Adipose tissue (tissue), 3 donors: ENCODE results near the gene POLR2B. TPM values are rescaled to one million over a fixed set of nuclear protein-coding genes. Genes with fewer than 3 reads are reported as not detected.
A peak's percentile ranks its signal among the peaks of the same experiment; 100 is the strongest.

Source experiments
- H3K27ac ChIP-seq: one replicate; pipeline ENCODE4 v1.5.1; 2013; ENCODE audit warnings: low read depth, low read length
- WGBS, 3 donors: extraction: QIAGEN DNeasy Blood & Tissue Kit; methylation state at CpG; one replicate each; pipeline ENCODE4 v1.1.7; 2013; 5-methylcytosine and 5-hydroxymethylcytosine counted together
- polyA plus RNA-seq, 3 donors: library from polyadenylated mRNA; stranded (reverse); fragments of 200-250 nt; gene quantifications; one replicate each; pipeline ENCODE4 v1.2.3, GENCODE V29; 2013
- donor health status: healthy with polysubstance abuse.
- donor health status: Bipolar disorder and iron deficiency.
- donor health status: healthy.

The POLR2B gene
- polyA plus RNA-seq, 3 donors, result 18.7 to 33.5 (median 28.8) TPM

DNA sequence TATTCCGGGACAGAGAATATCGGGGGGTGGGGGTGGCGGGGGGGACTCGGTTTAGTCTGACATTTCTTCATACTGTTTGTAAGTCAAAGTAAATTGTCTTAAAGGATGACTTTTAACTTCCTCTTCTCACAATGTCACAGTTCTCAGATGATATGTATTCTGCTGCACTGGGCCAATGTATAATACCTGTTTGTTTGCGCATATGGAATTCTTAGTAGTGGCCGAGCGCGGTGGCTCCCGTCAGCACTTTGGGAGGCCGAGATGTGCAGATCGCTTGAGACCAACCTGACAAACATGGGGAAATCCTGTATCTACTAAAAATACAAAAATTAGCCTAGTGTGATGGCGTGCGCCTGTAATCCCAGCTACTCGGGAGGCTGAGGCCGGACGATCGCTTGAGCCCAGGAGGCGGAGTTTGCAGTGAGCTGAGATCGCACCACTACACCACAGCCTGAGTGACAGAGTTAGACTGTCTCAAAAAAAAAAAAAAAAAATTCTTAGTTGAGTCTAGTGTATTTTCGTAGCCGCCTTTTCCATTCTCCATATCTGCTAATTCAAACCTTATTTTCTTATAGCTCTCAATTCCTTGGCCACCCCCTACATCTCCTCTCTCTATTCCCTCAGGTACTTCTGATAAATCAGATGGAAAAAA, 851 bp downstream of the POLR2B start:
- WGBS, 3 donors, result 9 to 13% (median 11%) methylated on average over 21 of the region's 21 CpGs
- H3K27ac ChIP-seq, result no peak overlapping the region

DNA sequence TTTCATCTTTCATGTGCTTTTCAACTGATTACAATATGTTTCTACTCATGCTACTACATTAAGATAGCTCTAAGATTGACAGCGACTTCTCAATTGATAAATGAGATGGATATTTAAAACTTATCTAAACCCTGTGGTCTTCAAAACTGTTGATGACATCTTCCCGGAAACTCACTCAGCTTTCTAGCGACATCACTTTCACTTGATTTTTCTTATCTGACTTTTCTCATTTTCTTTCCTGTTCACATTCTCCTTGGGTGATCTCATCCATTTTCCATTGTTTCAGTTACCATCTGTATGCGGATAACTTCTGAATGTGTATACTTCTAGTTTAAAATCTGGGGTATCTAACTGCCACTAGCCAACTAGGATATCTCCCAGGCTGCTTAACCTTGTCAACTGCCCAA, 3.1 kb downstream of the POLR2B start:
- 55 to 76% (median 70%) methylated on average over 4 of the region's 4 CpGs for WGBS, 3 donors
- no peak overlapping the region for H3K27ac ChIP-seq

- WGBS, 3 donors, result 52 to 80% (median 71%) methylated on average over 1 of the region's 1 CpG
Measured at GRCh38 chr4:56986192-56986591, 7.5 kb downstream of the POLR2B start.

DNA sequence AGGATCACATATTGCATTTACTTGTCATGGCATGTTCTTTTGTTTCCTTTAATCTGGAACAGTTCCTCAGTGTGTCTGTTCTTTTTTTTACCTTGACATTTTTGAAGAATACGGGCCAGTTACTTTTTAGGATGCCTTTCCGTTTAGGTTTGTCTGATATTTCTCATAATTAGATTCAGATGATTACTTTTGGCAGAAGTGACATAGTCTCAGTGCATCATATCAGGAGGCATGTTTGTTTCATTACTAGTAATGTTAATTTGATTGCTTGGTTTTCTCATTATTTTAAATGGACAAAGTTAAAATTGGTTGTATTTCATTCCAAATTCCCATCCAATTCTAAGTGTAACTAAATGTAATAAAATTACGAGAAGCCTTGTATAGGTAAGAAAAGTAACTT, 8.3 kb downstream of the POLR2B start:
- no peak overlapping the region for H3K27ac ChIP-seq
- 93 to 96% (median 94%) methylated on average over 3 of the region's 3 CpGs for WGBS, 3 donors

More at GRCh38 chr4:56986192-56986591, 7.5 kb downstream of the POLR2B start:
- H3K27ac ChIP-seq, result no peak overlapping the region

- H3K27ac ChIP-seq, result no peak overlapping the region
- 81 to 90% (median 88%) methylated on average over 6 of the region's 6 CpGs for WGBS, 3 donors
Measured at GRCh38 chr4:56990109-56990905, 11.6 kb downstream of the POLR2B start.

GRCh38 chr4:56995525-56995924, 16.8 kb downstream of the POLR2B start:
- WGBS, 3 donors, result 33 to 48% (median 40%) methylated on average over 7 of the region's 7 CpGs
- H3K27ac ChIP-seq, result no peak overlapping the region

- no peak overlapping the region for H3K27ac ChIP-seq
- 93 to 100% (median 97%) methylated on average over 1 of the region's 1 CpG for WGBS, 3 donors
Measured at GRCh38 chr4:56999751-57000150, 21.1 kb downstream of the POLR2B start.

DNA sequence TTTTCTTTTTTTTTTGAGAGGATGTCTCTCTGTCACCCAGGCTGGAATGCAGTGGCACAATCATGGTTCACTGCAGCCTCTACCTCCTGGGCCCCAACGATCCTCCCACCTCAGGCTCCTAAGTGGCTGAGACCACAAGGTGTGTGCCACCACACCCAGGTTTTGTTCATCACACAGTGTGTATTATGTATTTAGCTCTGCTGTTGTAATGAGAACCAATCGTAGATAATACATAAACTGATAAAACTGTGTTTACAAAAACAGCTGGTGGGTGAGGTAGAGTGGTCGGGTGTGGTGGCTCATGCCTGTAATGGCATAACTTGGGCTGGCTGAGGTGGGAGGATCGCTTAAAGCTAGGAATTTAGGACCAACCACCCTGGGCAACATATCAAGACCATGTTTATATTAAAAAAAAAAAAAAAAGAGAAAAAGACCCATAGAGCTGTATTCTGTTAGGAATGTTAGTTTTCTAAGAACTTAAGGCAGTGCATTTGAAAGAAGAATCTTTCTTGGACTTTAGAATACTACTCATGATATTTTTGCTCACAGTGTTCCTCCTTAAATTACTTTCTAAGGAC, 34.9 kb downstream of the POLR2B start:
- WGBS, 3 donors, result 77 to 83% (median 79%) methylated on average over 4 of the region's 4 CpGs
- no peak overlapping the region for H3K27ac ChIP-seq

DNA sequence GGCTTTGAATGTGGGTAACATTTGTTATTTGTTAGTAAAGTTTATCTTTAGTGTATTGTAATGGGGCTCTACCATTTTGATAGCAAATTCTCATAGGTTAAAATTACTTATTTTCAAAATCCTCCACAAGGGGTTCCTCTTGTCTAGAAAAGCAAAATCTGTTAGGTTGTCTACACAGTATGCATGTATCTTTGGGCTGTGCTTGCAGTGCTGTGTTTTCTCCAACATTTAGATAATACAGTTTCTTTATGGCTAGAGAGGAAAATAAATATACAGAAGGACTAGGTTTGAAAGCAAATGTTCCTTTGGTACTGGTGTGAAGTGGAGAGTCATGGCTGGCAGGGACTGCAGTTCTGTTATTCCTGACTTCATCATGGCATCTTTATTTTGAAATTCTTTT, 40.3 kb downstream of the POLR2B start:
- H3K27ac ChIP-seq, result no peak overlapping the region

GRCh38 chr4:57020467-57021101, 41.9 kb downstream of the POLR2B start:
- H3K27ac ChIP-seq, result no peak overlapping the region
- 74 to 88% (median 85%) methylated on average over 5 of the region's 5 CpGs for WGBS, 3 donors

DNA sequence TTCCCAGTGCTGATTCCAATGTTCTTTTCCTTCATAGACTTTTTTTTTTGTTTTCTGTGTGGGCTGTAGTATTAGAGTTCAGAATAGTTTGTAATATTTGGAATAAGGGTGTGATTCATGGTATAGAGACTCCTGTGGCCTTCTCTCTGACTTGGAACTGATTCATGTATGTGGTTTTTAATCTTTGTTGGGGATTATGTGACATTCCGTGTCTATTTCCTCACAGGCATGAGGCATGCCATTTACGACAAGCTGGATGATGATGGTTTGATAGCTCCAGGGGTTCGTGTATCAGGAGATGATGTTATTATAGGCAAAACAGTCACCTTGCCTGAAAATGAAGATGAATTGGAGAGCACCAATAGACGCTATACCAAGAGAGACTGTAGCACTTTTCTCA, 44.4 kb downstream of the POLR2B start:
- 85 to 88% (median 86%) methylated on average over 4 of the region's 4 CpGs for WGBS, 3 donors
- no peak overlapping the region for H3K27ac ChIP-seq

DNA sequence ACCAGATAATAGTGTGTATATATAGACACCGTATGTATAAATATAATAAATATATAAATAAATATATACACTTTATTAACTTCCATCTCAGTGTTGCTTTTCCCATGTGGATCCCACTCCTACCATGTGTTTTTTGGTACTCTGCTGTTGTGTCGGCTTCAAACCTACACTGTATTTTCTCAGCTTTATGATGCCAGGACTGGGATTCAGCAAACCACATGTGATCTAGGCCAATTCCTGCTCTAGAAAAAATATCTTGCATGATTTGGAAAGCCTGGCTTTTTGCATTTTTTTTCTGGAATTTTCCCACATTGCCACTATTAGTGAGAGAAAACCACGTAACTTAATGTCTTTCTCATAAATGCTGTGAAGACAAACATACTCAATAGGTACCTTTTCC, 55.8 kb downstream of the POLR2B start:
- WGBS, 3 donors, result 83 to 89% (median 86%) methylated on average over 3 of the region's 3 CpGs

DNA sequence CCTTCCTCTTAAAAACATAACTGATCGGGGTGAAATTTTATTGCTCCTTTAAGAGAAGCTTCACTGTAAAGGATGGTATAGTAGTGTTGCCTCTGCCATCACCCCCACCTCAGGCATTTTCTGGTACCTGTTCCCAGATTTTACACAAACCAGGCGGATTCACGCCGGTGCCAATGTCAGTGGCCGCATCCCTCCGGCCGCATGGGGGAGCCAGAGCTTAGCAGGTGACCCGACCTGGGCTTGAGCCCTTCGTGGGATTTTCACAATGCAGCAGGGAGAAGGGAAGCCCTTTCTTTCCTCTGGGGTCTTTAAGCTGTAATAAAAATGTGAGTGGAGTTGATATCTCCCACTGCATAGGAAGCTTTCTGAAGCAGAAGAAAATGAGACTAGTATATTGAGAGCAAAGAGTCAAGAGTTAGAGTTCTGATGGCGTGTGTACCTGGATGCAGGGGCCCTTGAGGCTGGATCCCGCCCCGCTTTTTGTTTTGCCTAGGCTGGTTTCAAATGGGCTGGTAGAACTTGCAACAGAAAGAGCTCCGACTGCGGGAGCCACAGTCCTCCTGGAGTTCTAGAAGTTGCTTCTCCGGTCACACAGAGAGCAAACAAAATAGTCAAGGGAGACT, 59.4 kb downstream of the POLR2B start:
- 34 to 54% (median 50%) methylated on average over 15 of the region's 15 CpGs for WGBS, 3 donors
- H3K27ac ChIP-seq, result no peak overlapping the region

More for the DNA sequence above, 55.8 kb downstream of the POLR2B start:
- H3K27ac ChIP-seq, result no peak overlapping the region

- H3K27ac ChIP-seq, result no peak overlapping the region
- 68 to 77% (median 76%) methylated on average over 2 of the region's 2 CpGs for WGBS, 3 donors
Measured at GRCh38 chr4:57039345-57039744, 60.6 kb downstream of the POLR2B start.

DNA sequence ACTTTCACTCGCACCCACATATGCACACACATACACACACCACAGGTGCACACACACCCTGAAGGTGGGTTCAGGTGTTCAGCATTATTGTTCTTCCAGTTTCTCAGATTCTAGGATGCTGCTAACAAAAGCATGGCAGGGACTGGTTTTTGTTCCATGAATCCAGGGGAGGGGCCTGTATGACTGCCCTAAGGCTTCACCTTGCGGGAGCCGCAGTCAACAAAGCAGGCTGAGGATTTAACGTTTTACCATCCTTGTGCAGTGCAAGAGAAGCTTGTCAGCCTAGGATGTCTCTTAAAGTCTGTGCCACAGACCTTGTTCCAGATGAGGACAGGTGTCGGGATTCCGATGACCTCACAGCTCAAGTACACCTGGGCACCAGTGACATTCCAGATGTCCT, 61.8 kb downstream of the POLR2B start:
- 52 to 82% (median 79%) methylated on average over 6 of the region's 6 CpGs for WGBS, 3 donors
- H3K27ac ChIP-seq, result no peak overlapping the region

DNA sequence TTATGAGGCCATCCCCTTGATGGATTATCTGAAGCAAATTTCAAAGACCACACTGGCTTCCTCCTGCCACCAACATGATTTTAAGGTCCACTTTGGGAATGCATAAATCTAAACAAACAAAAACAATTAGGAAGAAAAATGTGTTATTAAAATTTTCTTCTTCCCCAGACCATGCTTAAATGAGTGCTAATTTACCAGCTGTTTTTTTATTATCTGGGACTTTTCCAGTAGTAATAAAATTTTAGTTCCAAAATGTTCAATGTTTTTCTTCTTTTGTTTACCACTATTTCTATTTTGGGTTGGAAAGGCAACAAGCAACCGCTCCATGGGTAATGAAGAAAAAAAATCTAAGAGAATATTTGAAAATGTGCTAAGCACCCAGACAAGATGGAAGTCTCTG, 62.3 kb downstream of the POLR2B start:
- no peak overlapping the region for H3K27ac ChIP-seq

GRCh38 chr4:57042711-57043169, 64.0 kb downstream of the POLR2B start:
- 52 to 75% (median 56%) methylated on average over 5 of the region's 5 CpGs for WGBS, 3 donors

More for the DNA sequence above, 62.3 kb downstream of the POLR2B start:
- 62 to 85% (median 72%) methylated on average over 1 of the region's 1 CpG for WGBS, 3 donors

GRCh38 chr4:57043347-57044251, 64.9 kb downstream of the POLR2B start:
- WGBS, 3 donors, result 26 to 62% (median 42%) methylated on average over 6 of the region's 6 CpGs
- H3K27ac ChIP-seq, result peak overlapping the region; percentile 62

More at GRCh38 chr4:57042711-57043169, 64.0 kb downstream of the POLR2B start:
- no peak overlapping the region for H3K27ac ChIP-seq
